C4-2B (cell line): ENCODE results near the gene ETNK1.

Experiments
- H3K27ac ChIP-seq: fragments of 450-650 bp; 2 replicates; pipeline ENCODE4 v1.5.1; 2017
- CTCF ChIP-seq: fragments of 450-650 bp; conservative IDR thresholded peaks from 2 replicates; pipeline ENCODE4 v1.5.1; 2017; ENCODE audit warnings: mild to moderate bottlenecking
- ZFX ChIP-seq: fragments of 450-650 bp; IDR thresholded peaks from 2 replicates; pipeline ENCODE4 v1.6.1; 2017

Gene ETNK1

GRCh38 chr12:22624548-22624869 is 462 bp upstream of the ETNK1 start:
- peak overlapping the region; percentile 98 for H3K27ac ChIP-seq
- no peak for TF ChIP-seq ZFX
- no peak for TF ChIP-seq CTCF

- peak overlapping the region; percentile 98 for H3K27ac ChIP-seq
- no peak for TF ChIP-seq ZFX
- no peak for TF ChIP-seq CTCF
These were observed 857 bp downstream of the ETNK1 start for GRCh38 chr12:22625762-22626294.

GRCh38 chr12:22626406-22626805 is 1.4 kb downstream of the ETNK1 start:
- TF ChIP-seq CTCF (no peak), ZFX (no peak)
- H3K27ac ChIP-seq, result no peak overlapping the region

DNA sequence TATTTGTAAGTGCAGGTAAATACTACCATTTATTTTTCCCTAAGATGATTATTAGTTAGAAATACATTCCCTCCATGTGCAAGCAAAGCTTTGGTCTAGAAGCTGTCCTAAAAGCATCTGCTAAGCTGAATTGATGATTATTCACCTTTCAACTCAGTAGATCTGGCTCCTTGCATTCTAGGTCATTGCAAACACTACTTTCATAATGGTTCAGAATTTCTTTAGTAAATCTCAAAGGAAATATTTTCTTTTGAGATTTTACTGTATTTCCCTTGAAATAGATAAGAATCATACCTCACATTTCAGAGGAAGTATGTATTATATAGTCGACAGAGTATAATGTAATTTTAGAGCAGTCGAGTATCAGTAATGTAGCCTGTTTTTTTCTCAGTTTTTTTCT is 2.4 kb downstream of the ETNK1 start:
- H3K27ac ChIP-seq, result no peak overlapping the region
- TF ChIP-seq CTCF (no peak), ZFX (no peak)

DNA sequence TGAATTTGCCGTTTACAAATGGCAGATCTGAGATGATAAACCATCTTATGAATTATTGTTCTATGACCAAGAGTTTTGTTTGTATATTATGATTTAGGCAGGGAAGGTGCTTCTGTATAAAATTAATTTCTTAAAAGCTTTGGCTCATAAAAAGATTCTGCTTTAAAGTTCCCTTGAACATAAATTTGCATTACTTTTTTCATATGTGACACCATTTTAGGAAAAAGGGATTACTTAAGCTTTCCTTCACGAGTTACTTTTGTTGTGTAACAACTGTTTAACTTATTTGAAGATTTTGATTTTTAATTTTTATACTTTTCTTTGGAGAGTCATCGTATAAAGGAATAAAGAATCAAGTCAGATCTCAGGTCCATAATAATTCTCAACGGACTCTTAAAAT is 3.3 kb downstream of the ETNK1 start:
- no peak for TF ChIP-seq ZFX
- no peak for TF ChIP-seq CTCF
- H3K27ac ChIP-seq, result no peak overlapping the region

- peak; percentile 83 for TF ChIP-seq CTCF
- TF ChIP-seq ZFX, result no peak
These were observed 7.0 kb downstream of the ETNK1 start for GRCh38 chr12:22631863-22632463.

GRCh38 chr12:22634883-22635282 is 9.9 kb downstream of the ETNK1 start:
- no peak overlapping the region for H3K27ac ChIP-seq
- no peak for TF ChIP-seq ZFX
- TF ChIP-seq CTCF, result no peak

More at GRCh38 chr12:22631863-22632463, 7.0 kb downstream of the ETNK1 start:
- no peak overlapping the region for H3K27ac ChIP-seq
